Measurements from ENCODE around the gene CRABP2. TPM values are rescaled to one million over a fixed set of nuclear protein-coding genes. Genes with fewer than 3 reads are reported as not detected.

The CRABP2 gene
- total and polyA plus RNA-seq, 12 donors = 0.25 to 2.7 (median 1.3) TPM; not detected in 1

GRCh38 chr1:156694690-156694962 is 10.8 kb downstream of the CRABP2 start:
- 94 to 98% methylated on average over 5 of the region's 5 CpGs for WGBS, 2 donors
- ATAC-seq (no peak), DNase-seq (no peak)
- Histone ChIP-seq H3K9me3 (no peaks in the 10 kb centered on the region), H3K4me1 (peaks cover 0 to 20% (median 11%) of the 10 kb centered on the region in 9 donors), H3K4me3 (no peak overlapping the region), H3K27me3 (peaks cover 0 to 52% (median 39%) of the 10 kb centered on the region in 7 donors), H3K36me3 (no peaks in the 10 kb centered on the region), H3K27ac (no peak overlapping the region)
- intact Hi-C loops (cut with DNase I) = loop anchor here in 8 of 10 donors (10.0 kb wide), 5 partner anchors 60 to 230 kb away; partner anchors contain the start of genes NTRK1 (in 3 of the 8), INSRR (in 1 of the 8) and LRRC71 (in 1 of the 8)
- no peak for TF ChIP-seq CTCF (IDR thresholded peaks at IDR 0.05)

GRCh38 chr1:156693848-156694689 is 11.3 kb downstream of the CRABP2 start:
- ATAC-seq (no peak), DNase-seq (no peak)
- Histone ChIP-seq H3K4me1 (peaks cover 0 to 25% (median 16%) of the 10 kb centered on the region in 9 donors), H3K4me3 (no peak overlapping the region), H3K9me3 (no peaks in the 10 kb centered on the region), H3K36me3 (no peaks in the 10 kb centered on the region), H3K27ac (no peak overlapping the region), H3K27me3 (peaks cover 0 to 53% (median 38%) of the 10 kb centered on the region in 7 donors)
- no peak for TF ChIP-seq CTCF (IDR thresholded peaks at IDR 0.05)
- intact Hi-C loops (cut with DNase I) = loop anchor here in 8 of 10 donors (10.0 kb wide), 5 partner anchors 59 to 231 kb away; partner anchors contain the start of genes NTRK1 (in 3 of the 8), INSRR (in 1 of the 8) and LRRC71 (in 1 of the 8)
- WGBS, 2 donors = 82 to 85% methylated on average over 12 of the region's 12 CpGs

GRCh38 chr1:156692925-156693847 is 12.2 kb downstream of the CRABP2 start:
- peaks cover 0 to 62% (median 40%) of the 10 kb centered on the region in 7 donors for H3K27me3 ChIP-seq
- TF ChIP-seq CTCF (IDR thresholded peaks at IDR 0.05) = no peak

More at GRCh38 chr1:156692925-156693847, 12.2 kb downstream of the CRABP2 start:
- H3K4me3 ChIP-seq = no peak overlapping the region
- H3K36me3 ChIP-seq = no peaks in the 10 kb centered on the region
- H3K27ac ChIP-seq = no peak overlapping the region
- H3K4me1 ChIP-seq = peaks cover 0 to 26% (median 17%) of the 10 kb centered on the region in 9 donors
- DNase-seq = no peak
- no peaks in the 10 kb centered on the region for H3K9me3 ChIP-seq
- intact Hi-C loops (cut with DNase I) = loop anchor here in 8 of 10 donors (10.0 kb wide), 5 partner anchors 58 to 232 kb away; partner anchors contain the start of genes NTRK1 (in 3 of the 8), INSRR (in 1 of the 8) and LRRC71 (in 1 of the 8)
- ATAC-seq = peak in 1 of 8 donors; percentile 11
- 56 to 57% methylated on average over 16 of the region's 16 CpGs for WGBS, 2 donors

Measured in heart right ventricle (tissue), 16 donors.